ENCODE measurements around the gene HEBP2.

Gene HEBP2

DNA sequence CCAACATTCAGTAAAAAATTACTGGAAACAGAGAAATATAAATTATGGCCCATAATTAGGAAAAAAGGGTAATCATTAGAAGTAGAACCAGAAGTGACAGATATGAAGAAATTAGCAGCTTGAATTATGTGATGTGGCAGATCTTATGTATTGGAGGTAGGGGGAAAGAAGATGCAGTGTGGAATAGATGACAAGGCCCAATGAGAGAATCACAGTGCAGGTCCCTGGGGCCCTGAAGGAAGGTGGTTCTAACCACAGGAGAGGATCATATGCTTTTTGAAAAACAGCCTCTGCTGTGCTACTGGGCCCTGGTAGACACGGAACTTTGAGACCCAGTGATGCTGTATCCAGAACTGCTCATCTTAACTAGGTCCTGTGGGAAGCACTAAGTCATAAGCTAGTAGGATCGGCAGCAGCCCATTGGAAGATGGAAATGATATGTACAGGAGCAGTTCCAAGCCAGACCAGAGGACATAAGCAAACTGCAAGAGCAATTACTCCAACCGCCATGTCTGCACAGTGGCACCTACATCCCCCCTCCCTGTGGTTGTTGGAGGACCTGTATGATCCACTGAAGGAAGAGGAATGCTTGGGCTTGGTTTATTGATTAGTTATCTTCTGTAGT, 14.2 kb downstream of the HEBP2 start:
- Histone ChIP-seq H3K27ac (ENCODE audit: low read length, poor library complexity, severe bottlenecking) (no peak overlapping the region), H3K79me1 (replicated peaks; ENCODE audit: low read length, poor library complexity, severe bottlenecking) (peaks cover 7% of the 10 kb centered on the region), H3K18ac (ENCODE audit: low read depth in 1 of 2, low read length in 2 of 2) (no peak overlapping the region), H3K36me3 (ENCODE audit: control insufficient read depth in 1 of 2, insufficient read depth in 2 of 2, low read depth in 1 of 2, low read length in 2 of 2) (peaks cover 30 to 50% of the 10 kb centered on the region in 2 experiments), H3K14ac (ENCODE audit: low read length in 2 of 2) (no peak overlapping the region), H3K23ac (ENCODE audit: low read length in 2 of 2) (no peak overlapping the region), H3K4me1 (ENCODE audit: control insufficient read depth, insufficient read depth, low read depth, low read length) (peaks cover 2% of the 10 kb centered on the region), H4K8ac (ENCODE audit: low read length) (no peak overlapping the region), H3K9me3 (ENCODE audit: control insufficient read depth, low read length) (no peaks in the 10 kb centered on the region), H4K91ac (ENCODE audit: low read length) (no peak overlapping the region), H2BK120ac (ENCODE audit: low read depth, low read length) (no peak overlapping the region), H2BK15ac (ENCODE audit: low read depth, poor library complexity, severe bottlenecking) (no peak overlapping the region), H3K4me2 (ENCODE audit: low read length, poor library complexity, severe bottlenecking) (no peak overlapping the region), H3K27me3 (ENCODE audit: control insufficient read depth in 1 of 2, insufficient read depth in 1 of 2, low read length in 2 of 2) (no peaks in the 10 kb centered on the region), H3K4ac (ENCODE audit: low read depth in 1 of 2, low read length in 2 of 2) (no peak overlapping the region), H2AFZ (ENCODE audit: low read depth, low read length) (no peak overlapping the region), H3K4me3 (ENCODE audit: insufficient read depth in 1 of 2, low read depth in 1 of 2, low read length in 2 of 2) (no peak overlapping the region), H3K9ac (ENCODE audit: low read length) (no peak overlapping the region), H2BK12ac (ENCODE audit: low read length in 2 of 2) (no peak overlapping the region), H2AK5ac (ENCODE audit: low read length, severe bottlenecking) (no peak overlapping the region), H2BK5ac (ENCODE audit: low read depth, low read length, poor library complexity, severe bottlenecking) (no peak overlapping the region)
- 98% methylated on average over 2 of the region's 3 CpGs for WGBS
- DNase-seq: no peak

DNA sequence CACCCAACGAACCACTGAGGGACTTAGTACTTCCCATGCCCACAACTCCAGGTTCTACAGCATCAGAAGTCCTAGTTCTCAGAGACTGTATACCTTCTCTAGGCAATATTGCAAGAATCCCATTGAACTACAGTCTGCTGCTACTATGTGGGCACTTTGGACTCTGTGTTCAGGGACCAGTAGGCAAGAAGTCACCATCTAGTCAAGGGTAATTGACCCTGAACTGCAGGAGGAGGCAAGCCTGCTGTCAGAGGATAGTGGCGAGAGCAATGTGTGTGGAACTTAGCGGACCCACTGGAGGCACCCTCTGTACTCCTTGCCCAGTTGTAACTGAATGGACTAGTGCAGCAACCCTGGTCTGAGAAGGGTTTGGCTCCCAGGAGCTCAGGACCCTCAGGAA, 15.7 kb downstream of the HEBP2 start:
- no peak overlapping the region for H3K14ac ChIP-seq (ENCODE audit: low read length in 2 of 2)
- DNase-seq: no peak
- 99% methylated on average over 3 of the region's 3 CpGs for WGBS

DNA sequence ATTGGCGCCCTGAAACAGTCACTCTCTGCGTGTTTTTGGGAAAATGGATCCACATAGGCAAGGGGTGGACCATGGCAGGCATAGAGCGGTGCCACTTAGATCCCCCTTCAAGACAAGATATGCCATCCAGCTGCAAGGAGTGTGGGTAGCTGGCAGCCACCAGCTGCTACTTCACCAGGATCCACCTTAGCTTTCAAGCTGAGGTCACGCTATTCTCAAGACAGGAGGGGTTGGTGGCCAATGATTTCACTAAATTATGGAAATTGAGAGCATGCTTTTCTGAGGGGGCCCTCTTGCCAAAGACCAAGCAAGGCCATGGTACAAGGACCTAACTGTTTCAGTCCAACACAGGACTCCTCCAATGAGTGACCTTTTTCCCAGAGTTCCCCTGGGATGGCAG, 16.3 kb downstream of the HEBP2 start:
- peaks cover 32 to 48% of the 10 kb centered on the region in 2 experiments for H3K36me3 ChIP-seq (ENCODE audit: control insufficient read depth in 1 of 2, insufficient read depth in 2 of 2, low read depth in 1 of 2, low read length in 2 of 2)
- H3K14ac ChIP-seq (ENCODE audit: low read length in 2 of 2): no peak overlapping the region
- H3K9me3 ChIP-seq (ENCODE audit: control insufficient read depth, low read length): no peaks in the 10 kb centered on the region
- H2BK12ac ChIP-seq (ENCODE audit: low read length in 2 of 2): no peak overlapping the region
- peaks cover 2% of the 10 kb centered on the region for H3K4me1 ChIP-seq (ENCODE audit: control insufficient read depth, insufficient read depth, low read depth, low read length)
- no peak overlapping the region for H4K8ac ChIP-seq (ENCODE audit: low read length)
- H3K27ac ChIP-seq (ENCODE audit: low read length, poor library complexity, severe bottlenecking): no peak overlapping the region
- 100% methylated on average over 4 of the region's 4 CpGs for WGBS
- H3K23ac ChIP-seq (ENCODE audit: low read length in 2 of 2): no peak overlapping the region
- H2BK5ac ChIP-seq (ENCODE audit: low read depth, low read length, poor library complexity, severe bottlenecking): no peak overlapping the region
- no peak overlapping the region for H3K4me3 ChIP-seq (ENCODE audit: insufficient read depth in 1 of 2, low read depth in 1 of 2, low read length in 2 of 2)
- DNase-seq: no peak
- no peaks in the 10 kb centered on the region for H3K27me3 ChIP-seq (ENCODE audit: control insufficient read depth in 1 of 2, insufficient read depth in 1 of 2, low read length in 2 of 2)
- peaks cover 9% of the 10 kb centered on the region for H3K79me1 ChIP-seq (replicated peaks; ENCODE audit: low read length, poor library complexity, severe bottlenecking)
- H2AK5ac ChIP-seq (ENCODE audit: low read length, severe bottlenecking): no peak overlapping the region
- H2BK15ac ChIP-seq (ENCODE audit: low read depth, poor library complexity, severe bottlenecking): no peak overlapping the region
- H2AFZ ChIP-seq (ENCODE audit: low read depth, low read length): no peak overlapping the region
- H3K4me2 ChIP-seq (ENCODE audit: low read length, poor library complexity, severe bottlenecking): no peak overlapping the region
- no peak overlapping the region for H3K9ac ChIP-seq (ENCODE audit: low read length)
- no peak overlapping the region for H4K91ac ChIP-seq (ENCODE audit: low read length)
- H2BK120ac ChIP-seq (ENCODE audit: low read depth, low read length): no peak overlapping the region
- no peak overlapping the region for H3K4ac ChIP-seq (ENCODE audit: low read depth in 1 of 2, low read length in 2 of 2)
- no peak overlapping the region for H3K18ac ChIP-seq (ENCODE audit: low read depth in 1 of 2, low read length in 2 of 2)

More for the DNA sequence above, 15.7 kb downstream of the HEBP2 start:
- Histone ChIP-seq H2BK120ac (ENCODE audit: low read depth, low read length) (no peak overlapping the region), H3K9ac (ENCODE audit: low read length) (no peak overlapping the region), H4K8ac (ENCODE audit: low read length) (no peak overlapping the region), H2BK15ac (ENCODE audit: low read depth, poor library complexity, severe bottlenecking) (no peak overlapping the region), H2AFZ (ENCODE audit: low read depth, low read length) (no peak overlapping the region), H3K27ac (ENCODE audit: low read length, poor library complexity, severe bottlenecking) (no peak overlapping the region), H3K4me2 (ENCODE audit: low read length, poor library complexity, severe bottlenecking) (no peak overlapping the region), H3K9me3 (ENCODE audit: control insufficient read depth, low read length) (no peaks in the 10 kb centered on the region), H3K18ac (ENCODE audit: low read depth in 1 of 2, low read length in 2 of 2) (no peak overlapping the region), H3K23ac (ENCODE audit: low read length in 2 of 2) (no peak overlapping the region), H3K79me1 (replicated peaks; ENCODE audit: low read length, poor library complexity, severe bottlenecking) (peaks cover 9% of the 10 kb centered on the region), H3K27me3 (ENCODE audit: control insufficient read depth in 1 of 2, insufficient read depth in 1 of 2, low read length in 2 of 2) (no peaks in the 10 kb centered on the region), H2BK12ac (ENCODE audit: low read length in 2 of 2) (no peak overlapping the region), H3K4ac (ENCODE audit: low read depth in 1 of 2, low read length in 2 of 2) (no peak overlapping the region), H4K91ac (ENCODE audit: low read length) (no peak overlapping the region), H2BK5ac (ENCODE audit: low read depth, low read length, poor library complexity, severe bottlenecking) (no peak overlapping the region), H3K4me3 (ENCODE audit: insufficient read depth in 1 of 2, low read depth in 1 of 2, low read length in 2 of 2) (no peak overlapping the region), H3K4me1 (ENCODE audit: control insufficient read depth, insufficient read depth, low read depth, low read length) (peaks cover 2% of the 10 kb centered on the region), H2AK5ac (ENCODE audit: low read length, severe bottlenecking) (no peak overlapping the region), H3K36me3 (ENCODE audit: control insufficient read depth in 1 of 2, insufficient read depth in 2 of 2, low read depth in 1 of 2, low read length in 2 of 2) (peaks cover 32 to 48% of the 10 kb centered on the region in 2 experiments)

DNA sequence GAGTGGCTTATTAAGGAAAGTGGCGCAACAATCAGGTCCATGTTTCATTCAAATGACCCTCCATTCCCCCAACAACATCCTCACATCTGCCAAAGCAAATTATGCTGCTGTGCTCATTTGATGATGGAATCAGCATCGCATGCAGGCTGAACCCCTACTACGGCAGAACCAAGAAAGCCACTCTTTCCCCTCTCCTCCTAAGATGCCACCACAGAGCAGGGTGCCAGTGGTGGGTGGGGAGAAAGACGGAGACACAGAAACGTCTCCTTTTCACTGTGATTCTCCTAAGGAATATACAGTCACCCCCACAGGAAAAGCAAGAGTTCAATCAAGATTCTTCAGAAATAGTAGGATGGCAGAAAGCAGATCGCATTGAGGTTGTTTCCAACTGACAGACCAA, 17.1 kb downstream of the HEBP2 start:
- Histone ChIP-seq H3K23ac (ENCODE audit: low read length in 2 of 2) (no peak overlapping the region), H3K14ac (ENCODE audit: low read length in 2 of 2) (no peak overlapping the region), H2BK5ac (ENCODE audit: low read depth, low read length, poor library complexity, severe bottlenecking) (no peak overlapping the region), H3K36me3 (ENCODE audit: control insufficient read depth in 1 of 2, insufficient read depth in 2 of 2, low read depth in 1 of 2, low read length in 2 of 2) (peaks cover 32 to 48% of the 10 kb centered on the region in 2 experiments), H2AK5ac (ENCODE audit: low read length, severe bottlenecking) (no peak overlapping the region), H4K91ac (ENCODE audit: low read length) (no peak overlapping the region), H3K4me1 (ENCODE audit: control insufficient read depth, insufficient read depth, low read depth, low read length) (peaks cover 2% of the 10 kb centered on the region), H3K4ac (ENCODE audit: low read depth in 1 of 2, low read length in 2 of 2) (no peak overlapping the region), H3K9ac (ENCODE audit: low read length) (no peak overlapping the region), H3K27me3 (ENCODE audit: control insufficient read depth in 1 of 2, insufficient read depth in 1 of 2, low read length in 2 of 2) (no peaks in the 10 kb centered on the region), H3K79me1 (replicated peaks; ENCODE audit: low read length, poor library complexity, severe bottlenecking) (peaks cover 7% of the 10 kb centered on the region), H3K18ac (ENCODE audit: low read depth in 1 of 2, low read length in 2 of 2) (no peak overlapping the region), H3K27ac (ENCODE audit: low read length, poor library complexity, severe bottlenecking) (no peak overlapping the region), H2AFZ (ENCODE audit: low read depth, low read length) (no peak overlapping the region), H2BK12ac (ENCODE audit: low read length in 2 of 2) (no peak overlapping the region), H3K4me2 (ENCODE audit: low read length, poor library complexity, severe bottlenecking) (no peak overlapping the region), H3K9me3 (ENCODE audit: control insufficient read depth, low read length) (no peaks in the 10 kb centered on the region), H3K4me3 (ENCODE audit: insufficient read depth in 1 of 2, low read depth in 1 of 2, low read length in 2 of 2) (no peak overlapping the region), H2BK120ac (ENCODE audit: low read depth, low read length) (no peak overlapping the region), H2BK15ac (ENCODE audit: low read depth, poor library complexity, severe bottlenecking) (no peak overlapping the region), H4K8ac (ENCODE audit: low read length) (no peak overlapping the region)
- 73% methylated on average over 4 of the region's 6 CpGs for WGBS
- DNase-seq: no peak

Data from mesenchymal stem cell (in vitro differentiated cells and primary cell).